HG03103 (cell line): ENCODE results near the gene SKA1.
"Not testable (repeated sequence)": the region's sequence is repeated elsewhere in the genome, so short reads cannot be mapped to it uniquely, and the experiment has no call there.

Source experiments
- ATAC-seq: cut with Tn5 transposase; IDR thresholded peaks from one replicate; pipeline ENCODE4 v1.9.1; 2021; ENCODE audit warnings: low read depth; ENCODE audit not compliant: unreplicated experiment

Gene SKA1

GRCh38 chr18:50427896-50428295, 53.0 kb downstream of the SKA1 start:
- ATAC-seq, result no peak

GRCh38 chr18:50428531-50429206, 53.8 kb downstream of the SKA1 start:
- ATAC-seq, result no peak

- no peak for ATAC-seq
Observed at GRCh38 chr18:50429207-50429948, 54.5 kb downstream of the SKA1 start.

GRCh38 chr18:50432915-50433314, 58.1 kb downstream of the SKA1 start:
- ATAC-seq, result no peak

GRCh38 chr18:50436742-50437141, 61.9 kb downstream of the SKA1 start:
- not testable (repeated sequence) for ATAC-seq

- ATAC-seq, result no peak
Observed at GRCh38 chr18:50439460-50440015, 64.7 kb downstream of the SKA1 start.

GRCh38 chr18:50441016-50441415, 66.2 kb downstream of the SKA1 start:
- ATAC-seq, result no peak

- no peak for ATAC-seq
Observed at GRCh38 chr18:50441501-50441900, 66.7 kb downstream of the SKA1 start.
